GM21723 (cell line): ENCODE measurements around the gene HOXB2.
"Not testable (repeated sequence)": the region's sequence is repeated elsewhere in the genome, so short reads cannot be mapped to it uniquely, and the experiment has no call there.

Experiments used
- ATAC-seq: cut with Tn5 transposase; IDR thresholded peaks from one replicate; pipeline ENCODE4 v1.9.1; 2021; ENCODE audit warnings: mild to moderate bottlenecking, moderate library complexity; ENCODE audit not compliant: unreplicated experiment

Gene HOXB2

DNA sequence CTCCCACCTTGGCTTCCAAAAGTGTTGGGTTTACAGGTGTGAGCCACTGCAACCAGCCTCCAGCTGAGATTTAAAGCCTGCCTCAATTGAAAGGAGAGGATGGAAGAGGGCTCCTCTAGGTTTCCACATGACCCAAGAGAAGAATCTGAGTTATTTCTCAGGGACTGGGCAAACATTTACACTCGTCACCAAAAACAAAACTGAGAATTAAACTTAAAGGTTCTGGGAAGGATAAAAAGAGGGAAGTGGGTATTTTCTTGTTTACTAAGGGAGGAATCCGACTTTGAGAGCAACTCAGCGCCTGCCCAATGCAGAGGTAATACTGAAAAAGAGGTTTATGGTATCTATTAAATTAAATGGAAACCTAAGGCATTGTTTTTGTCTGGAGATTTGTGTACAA, 27.4 kb downstream of the HOXB2 start:
- no peak for ATAC-seq

GRCh38 chr17:48515925-48516900, 28.7 kb downstream of the HOXB2 start:
- ATAC-seq, result no peak

DNA sequence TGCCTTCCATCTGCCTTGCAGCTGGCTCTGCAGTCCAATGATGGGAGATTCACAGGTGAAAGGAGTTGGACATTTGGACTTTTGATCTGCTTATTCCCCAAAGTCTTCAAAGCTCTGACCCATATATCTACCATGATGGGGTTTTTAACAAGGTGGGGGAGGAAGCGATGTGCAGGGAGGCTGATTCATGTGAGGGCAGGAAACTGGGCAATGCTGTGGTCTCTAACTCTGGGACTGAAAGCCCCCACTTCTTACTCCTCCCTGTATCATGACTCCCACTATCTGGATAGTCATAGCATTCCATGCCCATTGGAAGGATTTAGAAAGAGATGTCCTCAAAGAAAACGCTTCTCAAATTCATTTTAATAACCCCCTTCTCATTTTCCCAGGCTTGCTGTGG, 30.4 kb downstream of the HOXB2 start:
- no peak for ATAC-seq

DNA sequence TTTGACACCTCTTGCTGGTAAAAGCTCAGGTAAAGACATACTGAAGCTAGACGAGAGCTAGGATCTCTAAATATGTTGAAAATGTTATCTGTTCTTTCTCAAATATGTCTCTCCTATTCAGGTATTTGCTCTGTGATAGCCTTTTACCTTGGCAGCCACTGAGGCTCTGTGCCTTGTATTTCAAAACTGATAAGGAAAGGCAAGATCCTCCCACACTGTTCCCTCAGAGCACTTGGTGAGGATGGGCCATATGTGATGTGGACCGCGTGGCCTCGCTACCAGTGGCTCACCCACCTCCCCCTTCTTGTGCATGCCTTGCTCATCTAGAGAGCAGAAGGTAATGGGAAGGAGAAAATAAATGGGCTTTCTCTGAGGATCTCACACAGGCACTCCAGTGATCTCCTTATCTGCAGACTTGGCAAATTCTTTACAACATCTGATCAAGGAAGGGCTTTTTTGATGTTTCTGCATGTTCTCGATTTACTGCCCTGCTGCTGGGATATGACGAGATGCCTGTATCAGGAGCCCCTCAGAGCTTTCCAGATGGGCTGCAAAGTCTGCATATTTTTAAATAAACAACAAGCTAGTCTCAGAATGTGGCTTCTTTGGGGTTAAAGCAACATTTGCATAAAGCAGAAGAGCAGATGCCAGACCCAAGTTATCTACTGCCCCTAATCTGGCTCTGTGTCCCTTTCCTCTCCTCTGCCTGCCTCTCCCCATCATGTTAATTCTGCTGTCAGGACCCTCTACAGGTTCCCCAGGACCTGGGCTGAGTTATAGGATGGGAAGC, 31.0 kb downstream of the HOXB2 start:
- no peak for ATAC-seq

GRCh38 chr17:48513097-48513496, 31.8 kb downstream of the HOXB2 start:
- ATAC-seq, result no peak

DNA sequence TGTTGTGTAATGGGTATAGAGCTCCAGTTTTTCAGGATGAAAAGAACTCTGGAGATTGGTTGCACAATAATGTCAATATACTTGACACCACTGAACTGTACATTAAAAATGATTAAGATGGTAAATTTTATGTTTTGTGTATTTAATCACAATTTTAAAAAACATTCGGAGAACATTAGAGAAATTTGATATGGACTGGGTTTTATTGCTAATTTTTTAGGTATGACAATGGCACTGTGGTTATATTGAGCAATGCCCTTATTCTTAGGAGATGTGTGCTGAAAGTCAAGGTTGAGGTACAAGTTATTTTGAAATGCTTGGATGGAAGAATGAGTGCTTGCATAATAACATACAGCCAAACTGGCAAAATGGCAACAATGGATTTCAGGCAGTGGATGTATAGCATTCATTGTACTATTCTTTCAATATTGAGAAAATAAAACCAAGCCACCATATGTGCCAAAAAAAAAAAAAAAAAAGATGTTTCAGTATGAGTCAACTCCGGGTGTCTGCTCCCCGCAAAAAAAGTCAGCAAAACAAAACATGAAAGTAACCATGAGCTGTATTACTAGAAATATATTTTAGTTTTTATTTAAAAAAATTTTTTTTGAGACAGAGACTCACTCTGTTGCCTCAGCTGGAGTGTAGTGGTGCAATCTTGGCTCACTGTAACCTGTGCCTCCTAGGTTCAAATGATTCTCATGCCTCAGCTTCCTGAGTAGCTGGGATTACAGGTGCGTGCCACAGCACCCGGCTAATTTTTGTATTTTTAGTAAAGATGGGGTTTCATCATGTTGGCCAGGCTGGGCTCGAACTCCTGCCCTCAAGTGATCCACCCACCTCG, 33.9 kb downstream of the HOXB2 start:
- ATAC-seq, result peak; percentile 59

GRCh38 chr17:48510381-48510760, 34.5 kb downstream of the HOXB2 start:
- no peak for ATAC-seq

GRCh38 chr17:48509708-48510107, 35.2 kb downstream of the HOXB2 start:
- not testable (repeated sequence) for ATAC-seq

GRCh38 chr17:48506246-48506645, 38.7 kb downstream of the HOXB2 start:
- ATAC-seq, result no peak

DNA sequence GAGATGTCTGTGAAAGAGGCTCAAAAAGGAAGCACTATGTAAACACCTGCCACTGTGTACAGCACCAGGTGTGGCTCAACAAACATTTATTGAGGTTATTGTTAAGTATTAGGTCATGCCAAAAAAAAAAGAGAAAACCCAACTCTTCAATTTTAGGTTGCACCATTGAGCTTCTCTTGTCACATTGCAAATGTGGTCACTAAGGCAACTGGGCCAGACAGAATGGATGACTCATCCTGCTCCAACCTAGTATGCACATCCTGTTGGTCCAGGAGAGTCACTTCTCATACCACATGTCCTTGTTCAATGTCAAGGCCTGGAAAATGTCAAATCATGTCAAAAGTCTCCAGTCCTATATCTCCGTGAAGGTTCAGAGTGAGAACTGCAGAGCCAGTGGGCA, 39.1 kb downstream of the HOXB2 start:
- ATAC-seq, result peak; percentile 75

GRCh38 chr17:48504953-48505352, 40.0 kb downstream of the HOXB2 start:
- ATAC-seq, result no peak

DNA sequence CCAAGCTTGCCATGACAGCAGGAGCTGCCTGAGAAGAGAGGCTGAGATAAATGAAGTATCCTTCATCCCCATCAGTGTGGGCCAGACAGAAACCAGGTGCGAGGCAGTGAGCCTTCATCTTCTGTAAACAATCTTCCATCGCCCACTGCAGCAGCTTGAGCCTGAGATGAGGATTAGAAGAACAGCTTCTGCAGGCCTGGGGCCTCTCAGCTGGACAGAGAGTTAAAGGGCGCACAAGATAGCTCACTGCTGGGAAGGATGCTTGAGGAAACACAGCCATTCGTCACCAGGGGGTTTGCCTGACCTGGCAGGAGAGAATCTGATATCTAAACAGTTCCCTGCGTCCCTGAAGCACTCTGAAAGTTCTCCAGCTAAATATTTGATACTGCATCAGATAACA, 41.2 kb downstream of the HOXB2 start:
- ATAC-seq, result no peak

- no peak for ATAC-seq
These were observed 42.0 kb downstream of the HOXB2 start for GRCh38 chr17:48502901-48503300.

DNA sequence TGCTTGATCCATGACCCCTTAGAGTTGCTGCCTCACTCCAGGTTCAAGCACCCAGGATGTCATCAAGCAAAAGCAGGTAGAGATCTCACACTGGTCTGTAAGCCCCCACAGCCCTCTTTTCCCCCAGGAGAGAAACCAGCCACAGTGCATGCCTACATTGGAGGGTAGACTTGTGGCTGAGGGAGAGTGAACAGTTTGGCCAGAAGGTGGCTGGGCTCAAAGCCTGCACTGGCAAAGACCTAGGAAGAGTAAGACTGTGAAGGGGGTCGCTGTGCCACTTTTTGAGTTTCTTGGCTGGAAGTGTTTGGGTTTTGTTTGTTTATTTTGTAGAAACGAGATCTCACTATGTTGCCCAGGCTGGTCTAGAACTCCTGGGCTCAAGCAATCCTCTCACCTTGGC, 42.6 kb downstream of the HOXB2 start:
- ATAC-seq, result no peak

DNA sequence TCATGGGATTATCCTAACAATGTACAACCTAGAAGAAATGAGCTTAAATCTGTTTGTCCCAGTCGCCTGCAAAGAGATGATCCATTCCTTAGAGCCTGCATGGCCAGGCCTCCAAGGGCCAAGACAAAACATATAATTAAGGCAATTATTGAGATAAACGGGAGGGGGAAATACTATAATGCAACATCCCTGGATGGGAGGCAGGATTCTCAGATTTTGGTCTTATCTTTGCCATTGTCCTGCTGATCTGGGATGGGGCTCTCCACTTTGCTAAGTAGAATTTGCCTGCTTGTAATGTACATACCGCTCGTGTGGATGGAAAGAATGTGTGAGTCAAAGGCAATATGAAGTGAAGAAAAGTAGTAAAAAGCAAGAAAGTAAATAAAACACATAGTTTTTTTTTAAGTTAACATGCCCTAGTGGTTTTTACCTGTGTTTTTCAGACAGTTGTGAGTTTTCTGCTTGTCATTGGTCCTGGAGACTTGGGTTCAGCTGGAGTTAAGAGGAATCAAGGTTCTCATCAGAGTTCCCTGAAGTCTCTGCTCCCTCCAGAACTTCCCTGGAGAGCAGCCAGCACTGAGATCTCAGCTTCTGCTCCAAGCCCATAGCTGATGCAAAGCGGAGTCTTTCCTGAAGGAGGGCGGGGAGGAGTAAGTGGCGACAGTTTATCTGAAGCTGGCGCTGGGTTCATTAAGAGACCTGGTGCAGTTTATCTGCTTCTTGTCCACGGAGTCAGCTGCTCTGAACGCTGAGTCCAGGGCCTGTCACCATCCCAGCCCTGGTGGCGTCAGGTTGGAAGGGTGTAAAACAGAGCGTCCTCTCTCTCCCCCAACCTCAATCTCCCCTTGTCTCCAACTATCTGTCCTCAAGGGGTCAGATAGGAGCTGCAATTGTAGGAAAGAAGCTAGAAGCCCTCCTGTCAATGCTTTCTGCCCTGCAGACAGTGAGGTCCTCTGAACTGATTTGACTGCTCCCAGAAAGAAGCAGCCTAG, 44.2 kb downstream of the HOXB2 start:
- ATAC-seq, result no peak

- ATAC-seq, result no peak
These were observed 45.0 kb downstream of the HOXB2 start for GRCh38 chr17:48499735-48500434.

- ATAC-seq, result no peak
These were observed 45.7 kb downstream of the HOXB2 start for GRCh38 chr17:48499248-48499647.

DNA sequence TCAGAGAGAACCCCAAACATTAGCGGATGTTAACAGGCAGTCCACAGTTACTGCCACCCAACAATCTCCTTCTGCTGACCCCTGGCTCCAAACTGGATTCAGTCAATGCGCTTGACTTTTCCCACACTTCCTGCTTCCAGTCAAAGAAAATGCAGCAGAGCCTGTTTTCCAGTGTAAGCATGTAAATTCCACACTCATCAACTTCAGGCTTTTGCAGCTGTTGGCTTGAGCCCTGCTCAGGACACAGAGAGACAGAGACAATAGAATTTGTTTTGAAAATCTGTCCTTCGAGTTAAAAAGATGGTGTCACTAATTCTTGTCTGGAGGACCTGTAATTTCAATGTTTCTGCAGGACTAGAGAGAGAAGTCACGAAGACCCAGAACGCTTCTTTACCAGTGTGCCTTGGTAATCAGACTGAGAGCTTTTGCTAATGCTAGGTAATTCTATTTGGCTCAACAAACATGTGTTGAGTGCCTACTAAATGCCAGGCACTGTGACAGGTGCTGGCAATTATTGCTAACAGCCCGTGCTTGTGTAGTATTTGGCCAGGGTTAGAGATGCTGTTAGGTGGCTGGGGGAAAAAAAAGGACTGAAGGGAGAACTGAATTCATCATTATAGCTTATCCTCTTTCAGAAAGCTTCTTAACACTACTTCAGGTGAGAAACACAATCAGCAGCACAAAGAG, 46.6 kb downstream of the HOXB2 start:
- ATAC-seq, result no peak

GRCh38 chr17:48497103-48497502, 47.8 kb downstream of the HOXB2 start:
- ATAC-seq, result no peak
